GM18858 (cell line): ENCODE data around the gene DENND6B.

Experiments
- ATAC-seq: cut with Tn5 transposase; IDR thresholded peaks from one replicate; pipeline ENCODE4 v1.9.1; 2021; ENCODE audit not compliant: unreplicated experiment

Gene DENND6B

DNA sequence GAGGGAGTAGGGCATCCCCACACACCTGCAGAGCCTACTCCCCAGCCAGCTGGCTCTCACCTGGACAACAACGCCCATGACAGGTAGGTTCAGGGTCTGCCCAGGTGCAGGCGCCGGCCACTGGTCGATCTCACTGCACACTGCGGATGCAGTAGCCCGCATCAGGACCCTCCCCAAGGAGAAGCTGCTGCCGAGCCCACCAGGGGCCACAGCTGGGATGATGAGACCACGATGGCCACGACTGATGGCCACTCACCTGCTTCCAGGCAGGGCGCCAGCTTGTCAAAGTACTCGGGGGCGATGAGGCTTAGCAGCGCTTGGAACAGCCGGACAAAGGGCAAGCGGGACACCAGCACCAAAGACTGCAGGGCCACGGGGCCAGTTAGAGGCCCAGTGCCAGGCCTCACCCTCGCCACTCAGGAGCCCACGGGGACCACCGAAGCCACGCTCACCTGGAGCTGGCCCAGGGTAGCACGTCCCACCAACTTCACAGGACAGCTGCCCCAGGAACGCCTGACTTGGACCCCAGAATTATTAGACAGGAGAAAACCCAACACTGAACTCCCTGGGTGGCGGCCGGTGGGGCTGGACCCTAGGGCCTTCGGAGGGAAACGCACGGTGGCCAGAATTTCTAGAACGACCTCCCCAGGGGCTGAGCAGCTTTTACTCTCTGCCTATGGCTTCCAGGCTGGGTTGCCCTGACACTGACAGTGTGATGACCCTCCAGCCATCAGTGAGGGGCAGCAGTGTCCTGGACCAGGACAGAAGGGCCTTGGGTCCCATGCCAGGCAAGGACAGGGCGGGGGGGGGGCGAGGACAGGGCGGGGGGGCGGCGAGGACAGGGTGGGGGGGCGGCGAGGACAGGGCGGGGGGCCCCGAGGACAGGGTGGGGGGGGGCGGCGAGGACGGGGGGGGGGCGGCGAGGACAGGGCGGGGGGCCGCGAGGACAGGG lies 10.4 kb downstream of the DENND6B start:
- ATAC-seq, result no peak

DNA sequence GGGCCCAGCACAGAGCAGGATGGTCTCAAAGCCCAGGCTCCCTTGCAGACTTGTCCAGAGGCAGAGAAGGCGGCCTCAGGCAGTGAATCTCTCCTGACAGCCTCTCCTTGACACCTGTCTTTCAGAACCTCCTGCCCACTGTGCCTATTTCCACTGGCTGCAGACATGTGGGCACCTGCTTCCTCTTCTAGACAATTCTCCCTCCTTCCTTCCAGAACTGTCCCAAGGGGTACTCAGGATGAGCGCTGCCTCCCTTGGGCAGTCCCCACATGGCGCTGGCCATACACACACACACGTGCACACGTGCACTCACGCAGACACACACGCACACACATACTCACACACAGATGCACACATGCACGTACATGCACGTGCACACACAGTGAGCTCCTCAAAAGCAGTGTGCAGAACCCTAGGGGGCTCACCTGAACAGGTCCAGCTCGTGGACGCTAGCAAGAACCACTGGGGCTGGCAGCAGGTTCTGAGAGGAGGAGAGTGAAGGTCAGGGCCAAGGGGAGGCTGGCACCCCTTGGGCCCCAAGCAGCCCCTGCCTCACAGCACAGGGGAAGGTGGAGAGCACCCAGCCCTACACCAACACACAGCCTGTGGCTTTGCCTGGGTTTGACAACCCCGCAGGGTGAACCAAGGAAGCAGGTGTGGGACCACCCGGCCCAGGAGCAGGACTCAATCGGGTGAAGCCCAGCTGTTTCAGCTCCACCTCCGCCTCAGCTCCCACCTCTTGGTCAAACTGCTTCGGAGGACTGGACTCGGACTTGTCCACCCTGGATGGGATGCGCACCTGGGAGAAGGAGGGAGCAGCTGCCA lies 11.3 kb downstream of the DENND6B start:
- ATAC-seq, result no peak

DNA sequence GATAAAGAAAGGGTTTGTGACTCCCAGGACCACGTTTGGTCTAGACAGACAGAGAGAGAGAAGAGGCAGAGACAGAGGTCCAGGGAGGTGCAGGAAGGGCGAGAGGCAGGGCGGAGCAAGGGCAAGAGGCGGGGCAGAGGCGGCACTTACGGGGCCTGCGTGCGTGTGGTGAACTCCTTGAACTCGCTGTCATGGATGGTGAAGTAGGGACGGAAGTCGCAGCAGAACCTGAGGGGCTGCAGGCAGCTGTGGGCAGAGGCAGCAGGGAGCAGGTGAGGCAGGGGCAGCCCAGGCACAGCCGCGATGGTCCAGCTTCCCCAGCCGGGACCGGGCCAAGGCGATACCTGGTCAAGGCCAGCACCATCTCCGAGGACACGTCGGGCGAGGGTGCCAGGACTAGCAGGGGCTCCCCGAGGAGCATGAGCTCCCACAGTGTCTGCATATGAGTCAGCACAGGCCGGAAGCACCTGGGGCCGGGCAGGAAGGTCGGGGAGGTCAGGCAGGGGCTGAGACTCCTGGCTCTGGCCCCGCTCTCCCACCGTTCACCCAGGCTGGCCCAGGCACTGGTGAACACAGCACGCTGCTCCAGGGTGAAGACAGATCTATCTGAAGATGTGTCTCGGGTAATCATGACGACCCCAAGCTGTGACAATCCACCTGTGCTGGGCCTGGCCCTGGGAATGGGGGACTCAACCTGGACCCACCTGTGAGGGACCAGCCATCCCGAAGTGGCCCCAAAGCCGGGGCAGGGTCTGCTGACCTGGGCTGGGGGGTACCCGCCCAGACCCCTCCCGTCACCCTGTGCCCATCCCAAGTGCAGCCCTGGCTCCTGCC lies 12.1 kb downstream of the DENND6B start:
- ATAC-seq, result peak; percentile 50

DNA sequence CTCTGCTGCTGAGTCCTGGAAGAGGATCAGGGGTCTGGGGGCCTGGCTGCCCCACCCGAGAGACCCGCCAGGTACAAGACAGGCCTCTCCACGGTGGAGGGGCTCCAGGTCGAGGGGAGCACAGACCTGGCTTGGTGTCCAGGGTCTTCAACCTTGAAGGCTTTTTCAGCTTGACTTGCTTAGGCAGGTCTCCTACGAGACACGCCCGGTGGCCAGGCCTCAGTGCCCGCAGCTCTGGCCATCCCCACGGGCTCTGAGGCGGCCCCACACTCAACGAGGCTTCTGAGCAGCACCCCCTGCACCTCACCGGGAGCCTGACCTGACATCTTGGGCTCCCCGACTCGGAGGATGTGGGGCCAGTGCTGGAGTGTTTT lies 12.7 kb downstream of the DENND6B start:
- ATAC-seq, result no peak

DNA sequence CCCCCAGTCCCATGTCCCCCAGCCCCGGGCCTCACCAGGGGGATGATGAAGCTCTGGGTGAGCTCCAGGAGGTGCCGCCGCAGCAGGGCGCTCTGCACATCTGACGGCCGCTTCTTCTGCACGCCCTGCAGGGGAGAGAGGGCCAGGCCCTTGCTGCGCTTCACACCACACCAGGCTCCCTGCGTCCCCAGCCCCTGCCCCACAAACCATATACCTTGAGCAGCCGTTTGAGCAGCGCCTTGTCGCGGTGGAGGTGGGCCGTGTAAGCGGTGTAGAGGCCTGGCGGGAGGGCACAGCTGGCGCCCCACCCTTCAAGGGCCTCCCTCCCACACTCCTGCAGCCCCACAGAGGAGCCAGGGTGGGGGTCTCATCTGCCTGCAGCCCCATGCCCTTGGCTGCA lies 13.2 kb downstream of the DENND6B start:
- no peak for ATAC-seq

DNA sequence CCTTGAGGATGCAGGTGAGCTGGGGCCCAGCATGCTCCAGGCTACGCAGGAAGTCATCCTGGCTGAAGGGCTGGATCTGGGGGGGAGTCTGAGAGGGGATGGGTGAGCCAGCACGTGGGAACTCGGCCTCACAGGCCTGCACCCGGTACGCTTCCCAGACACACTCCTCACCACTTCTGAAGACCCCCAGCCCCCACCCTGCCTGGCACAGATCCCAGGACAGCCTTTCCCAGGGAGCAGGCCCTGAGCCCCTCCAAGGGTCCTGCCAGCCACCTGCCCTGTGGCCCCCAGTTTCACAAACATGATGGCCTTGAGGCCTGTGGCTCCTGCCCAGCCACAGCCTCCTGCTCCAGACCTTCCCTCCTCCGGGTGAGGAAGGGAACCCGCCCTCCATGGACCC lies 13.8 kb downstream of the DENND6B start:
- no peak for ATAC-seq

DNA sequence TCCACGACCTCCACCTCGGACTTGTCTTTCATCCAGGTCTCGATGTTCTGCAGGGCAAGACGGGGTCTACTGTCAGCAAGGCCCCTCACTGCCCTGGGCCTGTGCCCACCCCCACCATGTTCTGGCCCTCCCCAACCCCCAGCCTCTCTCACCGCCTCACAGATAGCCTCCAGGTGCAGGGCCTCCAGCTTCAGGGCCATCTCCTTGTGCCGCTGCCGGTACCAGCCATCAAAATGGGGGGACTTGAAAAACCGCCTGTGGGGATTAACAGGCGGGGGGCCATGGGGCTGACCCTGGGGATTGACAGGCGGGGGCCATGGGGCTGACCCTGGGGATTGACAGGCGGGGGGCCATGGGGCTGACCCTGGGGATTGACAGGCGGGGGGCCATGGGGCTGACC lies 14.4 kb downstream of the DENND6B start:
- no peak for ATAC-seq

DNA sequence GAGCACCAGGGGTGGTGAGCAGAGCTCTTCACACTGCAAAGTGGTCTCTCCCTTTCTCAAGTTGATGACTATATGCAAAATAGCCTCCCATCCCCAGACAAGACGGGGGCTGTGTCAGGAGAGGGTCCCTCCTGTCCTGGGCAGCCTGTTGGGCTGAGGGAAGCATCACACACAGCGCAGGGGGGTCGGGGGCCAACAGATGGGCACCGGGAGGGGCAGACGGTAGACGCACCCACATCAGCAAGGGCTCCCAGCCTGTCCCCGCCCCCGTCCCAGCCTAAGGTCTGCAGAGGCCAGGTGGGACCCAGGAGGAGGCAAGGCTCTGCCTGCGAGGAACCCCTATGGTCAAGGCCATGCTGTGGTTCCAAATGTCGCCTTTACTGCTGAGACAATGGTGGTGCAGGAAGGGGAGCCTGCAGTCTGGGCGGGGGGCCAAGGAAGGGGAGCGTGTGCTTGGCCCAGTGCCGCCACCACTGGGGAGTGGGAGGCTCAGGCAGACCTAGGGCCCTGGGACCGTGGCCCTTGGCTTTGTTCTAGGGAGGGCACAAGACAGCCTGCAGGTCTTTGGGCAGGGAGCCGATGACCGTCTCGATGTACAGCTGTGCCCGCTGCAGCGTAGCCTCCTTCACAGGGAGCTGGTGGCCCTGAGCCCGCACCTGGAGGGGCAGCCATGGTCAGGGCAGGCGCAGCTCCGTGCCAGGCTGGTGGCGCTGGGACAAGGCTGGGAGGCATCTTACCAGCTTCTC lies 15.0 kb downstream of the DENND6B start:
- ATAC-seq, result no peak

DNA sequence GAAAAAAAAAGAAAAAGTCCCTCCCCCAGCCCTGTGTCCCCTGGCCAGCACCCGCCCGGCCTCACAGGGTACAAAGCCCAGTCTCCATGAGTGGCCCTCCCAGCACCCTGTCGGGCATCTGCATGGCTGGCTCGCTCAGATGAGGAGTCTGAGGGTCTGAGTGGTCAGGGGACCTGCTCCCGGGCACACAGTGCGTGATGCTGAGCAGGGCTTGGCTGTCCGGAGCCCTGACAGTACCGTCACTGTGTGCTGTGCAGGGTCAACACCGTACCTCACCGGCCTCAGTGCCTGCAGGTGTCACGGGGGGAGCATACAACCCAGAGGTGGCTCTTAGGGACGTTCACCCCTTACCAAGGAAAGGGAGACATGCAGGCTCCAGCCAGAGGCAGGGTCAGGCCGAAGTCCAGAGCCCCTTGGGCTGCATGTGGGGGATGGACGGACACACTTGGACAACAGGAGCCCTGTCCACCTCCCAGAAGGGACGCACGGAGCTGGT lies 15.8 kb downstream of the DENND6B start:
- ATAC-seq, result no peak

DNA sequence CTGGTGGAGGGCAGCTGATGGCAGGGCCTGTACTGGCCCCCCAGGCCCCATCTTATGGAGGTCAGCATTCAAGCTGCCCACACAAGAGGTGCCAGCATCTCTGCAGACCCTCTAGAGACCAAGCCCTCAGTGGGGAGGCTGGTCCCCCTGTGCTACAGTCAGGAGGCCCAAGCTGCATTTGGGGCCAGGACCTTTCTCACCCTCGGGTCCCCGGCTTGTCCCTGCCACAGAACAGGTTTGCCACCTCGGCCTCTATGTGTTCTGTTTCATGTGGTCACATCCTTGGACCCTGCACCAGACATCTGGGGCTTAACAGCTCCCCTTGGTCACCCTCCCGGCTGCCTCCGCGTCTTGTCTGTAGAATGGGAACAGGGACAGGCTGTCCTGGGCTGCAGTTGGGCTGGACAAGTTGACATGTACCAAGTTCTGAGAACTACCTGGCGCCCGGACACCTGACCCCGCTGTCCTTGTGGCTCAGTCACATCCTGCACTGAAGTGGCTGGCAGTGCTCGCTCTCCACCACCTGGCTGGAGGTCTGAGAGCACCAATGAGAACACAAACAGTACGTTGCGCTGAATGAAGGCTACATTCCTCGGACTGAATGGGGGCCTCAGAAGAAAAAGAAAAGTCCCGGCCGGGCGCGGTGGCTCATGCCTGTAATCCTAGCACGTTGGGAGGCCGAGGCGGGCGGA lies 16.6 kb downstream of the DENND6B start:
- no peak for ATAC-seq

DNA sequence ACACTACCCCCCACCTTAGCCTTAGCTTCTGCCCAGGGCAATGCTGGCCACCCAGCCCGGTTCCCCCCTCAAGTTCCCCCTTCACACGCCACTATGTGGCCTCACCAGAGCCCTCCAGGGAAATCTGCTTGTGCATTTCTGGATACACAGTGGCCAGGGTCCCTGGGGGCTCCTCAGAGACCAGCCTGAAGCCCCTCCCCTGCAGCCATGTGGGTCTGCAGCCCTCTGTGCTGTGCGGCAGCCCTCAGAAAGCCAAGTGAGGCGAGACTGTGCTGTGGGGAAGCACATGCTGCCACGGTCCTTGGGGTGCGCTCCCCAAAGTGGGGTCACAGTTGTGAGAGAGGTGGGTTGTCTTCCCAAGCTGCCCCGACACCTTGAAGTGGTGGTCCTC lies 17.2 kb downstream of the DENND6B start:
- ATAC-seq, result no peak

DNA sequence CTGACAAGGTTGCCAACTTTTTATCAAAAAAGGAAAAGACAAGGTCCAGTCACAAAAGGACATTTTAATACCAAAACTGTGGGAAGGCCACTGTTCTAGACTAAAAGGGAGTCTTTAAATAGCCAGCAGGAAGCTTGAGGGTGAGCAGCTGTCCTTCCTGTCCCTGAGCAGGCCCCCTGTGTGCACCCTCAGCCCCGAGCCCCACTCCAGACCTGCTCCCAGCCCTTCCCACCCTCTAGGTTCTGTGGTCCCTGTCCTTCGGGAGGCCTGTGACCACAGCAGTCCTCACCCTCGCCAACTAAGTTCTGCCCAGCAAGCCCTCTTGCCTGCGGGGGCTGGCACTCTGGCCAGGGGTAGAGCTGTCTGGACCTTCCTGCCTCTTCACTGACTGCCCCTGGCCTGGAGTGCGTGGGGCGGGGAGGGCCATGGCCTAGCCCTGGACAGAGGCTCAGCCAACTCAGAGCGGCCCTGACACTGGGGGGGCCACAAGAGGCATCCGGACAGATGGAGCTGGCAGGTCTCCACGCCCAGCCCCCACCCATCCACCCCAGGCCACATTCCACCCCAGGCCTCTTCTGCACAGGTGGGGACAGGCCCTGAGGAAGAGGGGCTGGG lies 17.7 kb downstream of the DENND6B start:
- no peak for ATAC-seq

DNA sequence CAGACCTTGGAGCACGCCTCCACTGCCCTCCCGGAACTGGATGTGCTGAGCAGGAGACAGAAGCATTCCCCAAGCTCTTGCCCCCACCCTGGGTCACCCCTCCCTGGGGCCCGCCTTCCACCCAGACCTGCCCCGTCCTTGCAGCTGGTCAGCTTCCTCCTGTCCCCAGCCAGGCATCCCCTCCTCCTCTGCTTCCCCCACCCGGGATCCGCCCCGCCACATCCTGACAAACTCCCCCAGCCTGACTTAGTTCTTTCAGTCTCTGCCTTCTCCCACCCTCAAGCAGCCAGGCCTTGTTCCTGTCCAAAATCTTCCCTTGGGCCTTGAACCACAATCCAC lies 18.2 kb downstream of the DENND6B start:
- ATAC-seq, result no peak

DNA sequence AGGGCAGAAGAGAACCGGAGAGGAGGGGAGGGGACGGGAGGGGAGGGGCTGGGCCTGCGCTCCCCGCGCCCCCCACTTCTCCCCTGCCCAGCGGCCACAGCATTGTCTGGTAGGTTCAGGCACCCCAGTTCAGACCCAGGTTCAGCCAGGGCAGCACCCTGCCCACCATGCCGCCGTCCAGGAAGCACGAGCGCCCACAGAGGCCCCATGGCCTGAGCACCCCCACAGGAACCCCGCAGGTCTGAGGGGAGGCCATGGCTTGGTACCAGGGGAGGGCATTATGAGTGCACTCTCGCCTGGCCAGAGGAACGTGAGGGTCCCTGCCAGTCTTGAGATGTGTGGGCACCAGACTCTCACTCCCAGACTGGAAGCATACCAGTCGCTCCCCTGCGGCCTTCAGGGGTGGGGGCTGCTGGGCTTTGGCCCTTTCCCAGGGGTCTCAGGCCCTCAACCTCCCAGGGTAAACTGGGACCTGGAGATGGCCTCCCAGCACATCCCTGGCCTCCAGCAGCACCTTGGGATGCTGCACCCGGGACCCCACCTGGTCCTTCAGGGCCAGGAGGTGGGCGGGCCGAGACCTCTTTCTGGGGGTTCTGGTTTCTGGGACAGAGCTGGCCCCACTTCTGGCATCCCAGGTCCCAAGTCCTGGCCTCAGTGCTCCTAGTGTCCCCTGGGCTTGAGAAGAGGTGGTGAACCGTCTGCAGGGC lies 18.8 kb downstream of the DENND6B start:
- no peak for ATAC-seq

DNA sequence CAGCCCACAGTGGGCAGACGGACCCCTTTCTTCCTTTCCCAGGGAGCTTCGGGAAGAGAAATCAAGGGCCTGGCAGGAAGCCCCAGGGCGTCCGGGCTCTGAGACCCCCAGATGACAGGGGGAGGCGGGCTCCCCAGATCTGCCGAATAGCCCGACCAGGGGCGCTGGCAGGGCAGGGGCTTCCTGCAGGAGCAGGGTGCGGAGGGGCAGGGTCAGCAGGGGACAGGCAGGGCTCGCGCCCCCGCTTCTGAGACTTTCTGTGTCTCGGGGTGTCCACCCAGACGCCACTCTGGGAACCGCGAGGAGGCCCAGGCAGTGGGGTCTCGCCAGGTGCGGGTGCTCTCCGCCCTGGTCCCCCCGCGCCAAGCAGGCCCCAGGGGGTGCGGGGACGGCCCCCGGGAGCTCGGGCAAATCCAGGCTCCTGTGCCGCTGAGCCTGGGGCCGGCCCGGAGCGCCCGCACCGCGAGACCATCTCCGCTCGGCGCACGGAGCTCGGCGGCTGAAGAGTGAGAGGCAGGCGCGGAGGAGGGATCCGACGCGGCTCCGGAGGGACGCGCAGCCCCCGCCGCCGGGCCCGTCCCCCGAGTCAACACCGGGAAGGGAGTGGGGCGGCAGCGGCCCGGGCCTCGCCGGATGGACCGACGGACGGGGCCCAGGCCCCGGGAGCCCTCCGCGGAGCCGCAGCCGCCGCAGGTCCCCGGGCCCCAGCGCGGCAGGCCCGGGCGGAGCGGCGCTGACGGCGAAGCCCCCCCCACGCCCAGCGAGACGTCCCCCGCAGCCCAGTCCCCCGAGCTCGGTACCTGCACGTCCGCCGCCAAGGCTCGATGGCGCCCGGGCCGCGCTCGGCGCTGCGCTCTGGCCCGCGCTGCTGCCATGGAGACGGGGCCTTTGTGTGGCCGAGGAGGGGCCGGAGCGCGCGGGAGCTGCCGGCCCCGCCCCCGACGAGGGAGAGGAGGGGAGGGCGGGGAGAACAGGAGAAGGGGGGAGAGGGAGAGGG lies 19.8 kb downstream of the DENND6B start, which contains the start of gene PLXNB2:
PLXNB2 (minus strand) TSS at position 894 of the 997 bp plus-strand sequence. CDS start 17,062 bp downstream, outside the sequence.
- no peak for ATAC-seq

DNA sequence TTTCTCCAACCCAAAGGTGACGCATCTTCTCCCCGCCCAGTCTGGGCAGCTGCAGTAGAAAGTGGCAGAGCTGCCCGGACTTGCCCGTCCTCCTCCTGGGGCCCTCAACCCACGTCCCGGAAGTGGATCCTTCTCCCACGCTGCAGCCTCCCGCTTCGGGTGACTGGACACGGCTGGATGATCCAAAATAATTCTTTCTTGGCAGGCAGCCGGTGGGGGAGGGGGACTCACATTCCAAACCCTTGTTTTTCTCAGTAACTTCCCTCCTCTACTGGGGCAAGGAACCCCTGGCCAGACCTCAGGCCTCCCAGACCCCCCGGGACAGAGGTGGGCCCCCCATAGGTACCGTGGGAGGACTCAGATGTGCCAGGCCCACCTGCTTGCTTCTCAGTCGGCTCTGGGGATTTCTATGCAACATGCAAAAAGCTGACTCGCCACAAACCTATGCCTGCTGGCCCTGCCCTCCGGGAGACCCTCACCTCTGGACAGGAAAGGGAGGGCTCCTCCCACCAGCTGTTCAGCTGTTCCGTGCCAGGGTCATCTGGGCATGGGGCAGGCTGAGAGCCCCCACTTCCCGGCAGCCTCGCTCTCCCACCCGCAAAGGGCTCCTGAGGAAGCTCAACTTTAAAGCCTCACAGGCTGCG lies 20.8 kb downstream of the DENND6B start:
- no peak for ATAC-seq

DNA sequence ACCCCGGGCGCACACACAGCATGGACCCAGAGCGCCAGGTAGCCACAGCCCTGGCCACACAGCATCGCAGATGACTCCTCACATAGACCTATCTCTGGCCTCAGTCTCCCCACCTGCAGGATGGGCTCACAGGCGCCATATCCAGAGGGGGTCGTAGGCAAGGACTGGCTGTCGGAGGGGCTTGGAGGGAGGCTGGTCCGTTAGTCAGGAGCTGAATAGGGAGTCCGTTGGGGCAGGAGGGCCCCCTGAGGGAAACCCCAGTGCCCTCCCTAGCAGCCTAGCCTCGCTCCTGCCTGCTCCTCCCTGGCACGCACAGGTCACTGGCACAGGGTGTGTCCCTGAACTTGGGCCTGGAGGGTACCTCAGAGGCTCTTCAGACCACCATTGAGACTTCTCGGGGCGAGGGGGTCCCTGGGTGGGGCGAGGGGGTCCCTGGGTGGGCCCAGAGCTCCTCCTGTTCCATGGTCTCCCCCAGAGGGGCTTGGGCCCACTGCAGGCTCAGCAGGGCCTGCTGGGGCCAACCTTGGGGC lies 21.4 kb downstream of the DENND6B start:
- no peak for ATAC-seq
